ENCODE measurements around the gene SAG. TPM values are rescaled to one million over a fixed set of nuclear protein-coding genes. Genes with fewer than 3 reads are reported as not detected.
A peak's percentile ranks its signal among the peaks of the same experiment; 100 is the strongest.
"Not testable (repeated sequence)": the region's sequence is repeated elsewhere in the genome, so short reads cannot be mapped to it uniquely, and the experiment has no call there.

SAG gene
- total RNA-seq, 2 donors from 2014 or later, result 0.45 TPM; not detected in 1

- peak; percentile 24 for DNase-seq (ENCODE audit: low spot score)
- no peak overlapping the region for H3K4me3 ChIP-seq
- H3K27me3 ChIP-seq (replicated peaks; ENCODE audit: insufficient read depth), result no peaks in the 10 kb centered on the region
- TF ChIP-seq, protein P1, sequence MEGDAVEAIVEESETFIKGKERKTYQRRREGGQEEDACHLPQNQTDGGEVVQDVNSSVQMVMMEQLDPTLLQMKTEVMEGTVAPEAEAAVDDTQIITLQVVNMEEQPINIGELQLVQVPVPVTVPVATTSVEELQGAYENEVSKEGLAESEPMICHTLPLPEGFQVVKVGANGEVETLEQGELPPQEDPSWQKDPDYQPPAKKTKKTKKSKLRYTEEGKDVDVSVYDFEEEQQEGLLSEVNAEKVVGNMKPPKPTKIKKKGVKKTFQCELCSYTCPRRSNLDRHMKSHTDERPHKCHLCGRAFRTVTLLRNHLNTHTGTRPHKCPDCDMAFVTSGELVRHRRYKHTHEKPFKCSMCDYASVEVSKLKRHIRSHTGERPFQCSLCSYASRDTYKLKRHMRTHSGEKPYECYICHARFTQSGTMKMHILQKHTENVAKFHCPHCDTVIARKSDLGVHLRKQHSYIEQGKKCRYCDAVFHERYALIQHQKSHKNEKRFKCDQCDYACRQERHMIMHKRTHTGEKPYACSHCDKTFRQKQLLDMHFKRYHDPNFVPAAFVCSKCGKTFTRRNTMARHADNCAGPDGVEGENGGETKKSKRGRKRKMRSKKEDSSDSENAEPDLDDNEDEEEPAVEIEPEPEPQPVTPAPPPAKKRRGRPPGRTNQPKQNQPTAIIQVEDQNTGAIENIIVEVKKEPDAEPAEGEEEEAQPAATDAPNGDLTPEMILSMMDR (IDR thresholded peaks at IDR 0.05), result no peak
- no peak for TF ChIP-seq POLR2AphosphoS5 (IDR thresholded peaks at IDR 0.05)
- TF ChIP-seq POLR2A (IDR thresholded peaks at IDR 0.05), result no peak
- H3K9me3 ChIP-seq, result no peaks in the 10 kb centered on the region
- intact Hi-C loops (cut with DNase I), result no loop called here
- no peaks in the 10 kb centered on the region for H3K36me3 ChIP-seq
- H3K4me1 ChIP-seq (replicated peaks), result no peaks in the 10 kb centered on the region
- H3K27ac ChIP-seq, result peak overlapping the region in 1 of 2 donors; percentile 20
- 76% methylated on average over 15 of the region's 15 CpGs for WGBS
Measured at GRCh38 chr2:233331536-233331935, 23.9 kb downstream of the SAG start.

DNA sequence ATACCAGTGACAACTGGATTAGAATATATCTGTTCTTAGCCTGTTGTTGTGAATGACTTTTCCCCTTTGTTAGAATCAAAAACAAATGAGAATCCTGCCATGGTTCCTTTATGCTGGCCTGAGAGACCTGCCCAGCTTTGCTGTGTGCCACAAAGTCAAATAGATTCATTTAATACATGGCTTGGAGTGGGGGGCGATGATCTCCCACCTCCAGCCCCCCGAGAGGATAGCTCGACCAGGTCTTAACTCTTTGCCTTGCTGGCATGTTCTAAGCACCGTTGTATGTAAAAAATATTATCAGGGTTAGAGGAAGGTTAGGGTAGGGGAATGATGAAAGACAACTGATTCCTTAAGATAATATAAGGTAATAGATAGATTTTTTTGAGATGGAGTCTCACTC lies 24.5 kb downstream of the SAG start:
- WGBS, result 88% methylated on average over 4 of the region's 4 CpGs
- intact Hi-C loops (cut with DNase I), result no loop called here
- no peak overlapping the region for H3K4me3 ChIP-seq
- H3K27me3 ChIP-seq (replicated peaks; ENCODE audit: insufficient read depth), result no peaks in the 10 kb centered on the region
- H3K4me1 ChIP-seq (replicated peaks), result no peaks in the 10 kb centered on the region
- H3K36me3 ChIP-seq, result no peaks in the 10 kb centered on the region
- no peak for DNase-seq (ENCODE audit: low spot score)
- peak overlapping the region in 1 of 2 donors; percentile 20 for H3K27ac ChIP-seq
- H3K9me3 ChIP-seq, result no peaks in the 10 kb centered on the region
- TF ChIP-seq POLR2A (IDR thresholded peaks at IDR 0.05) (no peak), POLR2AphosphoS5 (IDR thresholded peaks at IDR 0.05) (no peak)
- TF ChIP-seq, protein P1 (IDR thresholded peaks at IDR 0.05), result no peak

DNA sequence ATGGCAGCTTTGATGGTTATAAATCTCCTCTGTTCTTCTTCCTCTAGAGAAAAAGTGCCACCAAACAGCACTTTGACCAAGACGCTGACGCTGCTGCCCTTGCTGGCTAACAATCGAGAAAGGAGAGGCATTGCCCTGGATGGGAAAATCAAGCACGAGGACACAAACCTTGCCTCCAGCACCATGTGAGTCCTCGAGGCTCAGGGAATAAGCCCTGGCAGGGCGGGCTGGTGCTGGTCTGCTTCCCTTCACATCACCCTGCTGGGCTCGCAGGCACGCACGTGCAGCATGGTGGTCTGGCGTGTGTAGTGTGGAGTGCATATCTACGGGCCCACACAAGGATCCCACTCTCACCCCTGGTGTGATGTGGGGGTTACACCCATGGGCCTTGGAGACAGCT lies 27.3 kb downstream of the SAG start:
- H3K4me3 ChIP-seq, result no peak overlapping the region
- TF ChIP-seq POLR2A (IDR thresholded peaks at IDR 0.05) (no peak), POLR2AphosphoS5 (IDR thresholded peaks at IDR 0.05) (no peak)
- TF ChIP-seq, protein P1 (IDR thresholded peaks at IDR 0.05), result no peak
- no peaks in the 10 kb centered on the region for H3K4me1 ChIP-seq (replicated peaks)
- no peaks in the 10 kb centered on the region for H3K9me3 ChIP-seq
- intact Hi-C loops (cut with DNase I), result no loop called here
- WGBS, result 91% methylated on average over 11 of the region's 11 CpGs
- no peak overlapping the region for H3K27ac ChIP-seq
- no peaks in the 10 kb centered on the region for H3K36me3 ChIP-seq
- no peaks in the 10 kb centered on the region for H3K27me3 ChIP-seq (replicated peaks; ENCODE audit: insufficient read depth)
- no peak for DNase-seq (ENCODE audit: low spot score)

GRCh38 chr2:233336091-233336490 lies 28.5 kb downstream of the SAG start:
- DNase-seq (ENCODE audit: low spot score); intact Hi-C loops (cut with DNase I); H3K36me3 ChIP-seq; H3K4me3 ChIP-seq; H3K4me1 ChIP-seq (replicated peaks); H3K27ac ChIP-seq; H3K9me3 ChIP-seq; H3K27me3 ChIP-seq (replicated peaks; ENCODE audit: insufficient read depth): not testable (repeated sequence)
- 95% methylated on average over 13 of the region's 13 CpGs for WGBS

- no peaks in the 10 kb centered on the region for H3K36me3 ChIP-seq
- 87% methylated on average over 5 of the region's 5 CpGs for WGBS
- DNase-seq (ENCODE audit: low spot score), result no peak
- H3K4me1 ChIP-seq (replicated peaks), result no peaks in the 10 kb centered on the region
- H3K27me3 ChIP-seq (replicated peaks; ENCODE audit: insufficient read depth), result no peaks in the 10 kb centered on the region
- no peak overlapping the region for H3K4me3 ChIP-seq
- no peak overlapping the region for H3K27ac ChIP-seq
- TF ChIP-seq POLR2AphosphoS5 (IDR thresholded peaks at IDR 0.05), result no peak
- TF ChIP-seq POLR2A (IDR thresholded peaks at IDR 0.05), result no peak
- TF ChIP-seq, protein P1 (IDR thresholded peaks at IDR 0.05), result no peak
- H3K9me3 ChIP-seq, result no peaks in the 10 kb centered on the region
- intact Hi-C loops (cut with DNase I), result no loop called here
Measured at GRCh38 chr2:233336541-233336940, 28.9 kb downstream of the SAG start.
